Islet of Langerhans (tissue), 1 donor: ENCODE data around the gene SUSD4.
"Not testable (repeated sequence)": the region's sequence is repeated elsewhere in the genome, so short reads cannot be mapped to it uniquely, and the experiment has no call there.

Experiments
- FAIRE-seq: peaks from one replicate; lab custom pipeline; 2011; peaks lifted over from hg19 to GRCh38; lab: Jason Lieb, UNC

Gene SUSD4

GRCh38 chr1:223290397-223290796 lies 73.6 kb downstream of the SUSD4 start:
- no peak for FAIRE-seq

DNA sequence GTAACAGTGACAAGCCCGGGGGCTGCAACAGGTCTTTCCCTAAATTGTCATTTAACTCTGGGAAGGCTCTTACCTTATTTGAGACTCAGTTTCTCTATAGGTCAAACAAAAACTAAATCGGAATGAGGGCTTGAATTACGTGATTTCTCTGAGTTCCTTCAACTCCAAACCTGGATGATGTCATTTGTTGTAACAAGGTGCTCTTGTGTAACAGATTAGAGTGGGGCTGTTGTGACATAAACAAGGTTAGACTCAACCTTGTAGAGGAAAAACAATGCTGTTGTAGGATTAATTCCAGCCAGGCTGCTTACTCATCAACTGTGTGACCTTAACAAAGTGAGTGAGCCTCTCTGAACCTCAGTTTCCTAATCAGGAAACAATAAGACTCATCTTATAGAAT lies 74.4 kb downstream of the SUSD4 start:
- no peak for FAIRE-seq

GRCh38 chr1:223288826-223289225 lies 75.2 kb downstream of the SUSD4 start:
- FAIRE-seq: no peak

- FAIRE-seq: no peak
Measured at GRCh38 chr1:223285452-223285851, 78.5 kb downstream of the SUSD4 start.

DNA sequence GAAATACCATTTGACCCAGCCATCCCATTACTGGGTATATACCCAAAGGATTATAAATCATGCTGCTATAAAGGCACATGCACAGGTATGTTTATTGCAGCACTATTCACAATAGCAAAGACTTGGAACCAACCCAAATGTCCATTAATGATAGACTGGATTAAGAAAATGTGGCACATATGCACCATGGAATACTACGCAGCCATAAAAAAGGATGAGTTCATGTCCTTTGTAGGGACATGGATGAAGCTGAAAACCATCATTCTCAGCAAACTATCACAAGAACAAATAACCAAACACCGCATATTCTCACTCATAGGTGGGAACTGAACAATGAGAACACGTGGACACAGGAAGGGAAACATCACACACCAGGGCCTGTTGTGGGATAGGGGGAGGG lies 80.3 kb downstream of the SUSD4 start:
- FAIRE-seq: not testable (repeated sequence)

GRCh38 chr1:223278311-223278710 lies 85.7 kb downstream of the SUSD4 start:
- FAIRE-seq: not testable (repeated sequence)

DNA sequence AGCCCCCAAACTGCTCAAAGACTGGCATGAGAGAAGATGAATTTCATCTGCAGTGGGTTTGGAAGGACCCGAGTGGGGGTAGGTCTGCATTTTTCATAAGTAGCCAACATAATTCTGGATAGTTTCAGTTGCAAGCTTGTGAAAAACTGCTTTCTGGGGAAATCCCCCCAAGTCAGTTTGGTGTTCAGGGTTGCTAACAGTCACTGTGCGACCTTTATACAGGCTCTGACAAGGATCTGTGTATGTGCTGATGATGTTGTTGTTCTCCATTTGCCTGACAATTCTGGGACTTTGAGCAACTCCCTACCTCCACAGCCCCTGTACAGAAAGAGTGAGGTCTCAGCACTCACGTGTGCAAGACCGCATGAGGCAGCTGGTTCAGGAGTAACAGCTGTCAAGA lies 87.9 kb downstream of the SUSD4 start:
- FAIRE-seq: no peak

DNA sequence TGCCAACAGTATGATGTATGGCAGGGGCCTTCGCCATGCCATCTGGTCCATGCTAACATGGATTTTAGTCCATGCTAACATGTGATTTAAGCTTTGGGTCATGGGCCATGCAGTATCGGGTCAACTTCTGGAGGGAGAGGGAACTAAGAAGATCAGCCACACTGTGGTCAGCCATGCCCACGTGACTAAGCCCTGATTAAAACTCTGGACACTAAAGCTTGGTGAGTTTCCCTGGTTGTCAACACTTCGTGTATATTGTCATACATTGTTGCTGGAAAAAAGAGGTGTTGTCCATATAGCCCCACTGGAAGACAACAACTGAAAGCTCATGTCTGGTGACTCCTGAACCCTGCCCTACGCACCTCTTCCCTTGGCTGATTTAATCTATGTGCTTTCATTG lies 90.5 kb downstream of the SUSD4 start:
- no peak for FAIRE-seq

- FAIRE-seq: no peak
Measured at GRCh38 chr1:223271085-223271781, 92.7 kb downstream of the SUSD4 start.

GRCh38 chr1:223270155-223270554 lies 93.8 kb downstream of the SUSD4 start:
- no peak for FAIRE-seq

GRCh38 chr1:223269006-223269405 lies 95.0 kb downstream of the SUSD4 start:
- FAIRE-seq: no peak

- FAIRE-seq: no peak
Measured at GRCh38 chr1:223266632-223267172, 97.3 kb downstream of the SUSD4 start.

DNA sequence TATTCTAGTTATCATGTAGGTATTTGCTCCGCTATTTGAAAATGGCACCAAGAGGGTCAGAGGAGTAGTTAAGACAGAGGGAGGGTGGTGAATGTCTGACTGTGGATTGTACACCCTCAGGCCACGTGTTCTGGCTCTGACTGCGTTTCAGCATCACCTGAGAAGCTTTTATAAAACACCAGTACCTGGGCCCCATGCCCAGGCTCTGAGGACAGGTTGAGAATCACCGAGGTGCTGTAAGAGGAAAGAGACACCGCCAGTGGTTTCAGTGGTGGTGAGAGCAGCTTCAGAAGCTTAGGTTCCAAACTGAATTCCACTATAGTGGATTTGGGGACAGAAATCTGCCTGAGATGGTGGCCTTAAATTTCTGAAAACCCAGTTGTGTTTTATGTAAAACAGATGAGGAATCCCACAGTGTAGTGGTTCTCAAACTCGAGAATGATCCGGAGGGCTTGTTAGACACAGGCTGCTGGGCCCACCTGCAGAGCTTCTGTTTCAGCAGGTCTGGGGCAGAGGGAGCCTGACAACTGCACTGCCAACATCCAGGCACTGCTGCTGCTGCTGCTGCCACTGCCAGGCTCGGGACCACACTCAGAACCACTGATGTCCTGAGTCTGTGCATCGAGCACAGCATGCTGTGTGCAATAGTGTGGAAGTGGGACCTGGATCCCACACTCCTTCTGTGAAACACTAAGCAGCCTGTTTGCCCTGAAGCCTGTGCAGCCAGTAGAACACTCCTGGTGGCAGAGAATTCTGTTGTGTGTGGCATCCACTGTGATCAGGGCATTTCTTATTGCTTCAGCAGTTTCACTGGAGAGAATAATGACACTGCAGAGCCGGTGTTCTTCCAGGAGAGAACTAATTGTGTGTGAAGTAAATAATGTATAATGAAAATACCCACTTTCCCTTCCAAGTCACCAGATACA lies 98.7 kb downstream of the SUSD4 start:
- FAIRE-seq: peak; percentile 5

DNA sequence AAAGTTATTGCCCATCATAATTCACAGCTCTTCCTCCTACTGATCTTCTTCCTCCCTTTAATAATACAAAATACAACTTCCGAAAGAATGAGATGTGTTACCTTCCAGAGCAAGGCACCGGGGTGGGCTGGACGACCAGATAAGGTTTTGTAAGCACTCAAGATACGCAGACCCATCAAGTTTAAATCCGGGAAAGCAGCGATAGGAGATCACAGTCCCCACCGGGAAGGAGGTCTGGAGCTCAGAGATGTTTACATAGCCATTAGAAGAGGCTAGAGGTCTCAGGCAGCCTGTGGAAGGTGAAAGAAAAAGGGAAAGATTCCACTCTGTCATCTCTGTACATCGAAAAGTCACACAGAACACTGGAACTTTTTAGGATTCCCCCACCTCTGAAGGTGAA lies 99.4 kb downstream of the SUSD4 start:
- FAIRE-seq: no peak

DNA sequence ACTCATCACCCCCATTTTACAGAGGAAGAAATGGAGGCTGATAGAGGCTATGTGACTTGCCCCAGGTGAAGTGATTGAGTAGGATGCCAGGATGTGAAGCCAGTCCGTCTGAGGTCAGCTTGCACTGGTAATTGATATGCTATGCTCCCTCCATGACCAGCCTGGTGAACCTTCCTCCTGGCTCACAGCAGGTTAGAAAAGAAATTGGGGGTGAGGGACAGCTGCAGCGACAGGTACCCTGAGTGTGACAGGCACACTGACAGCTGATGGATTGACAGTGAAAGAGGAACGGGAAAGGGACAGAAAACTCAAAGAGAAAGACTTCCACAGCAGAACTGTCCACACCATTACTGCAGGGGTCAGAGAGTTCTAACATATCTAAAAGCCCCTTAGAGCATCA lies 102.1 kb downstream of the SUSD4 start:
- no peak for FAIRE-seq

DNA sequence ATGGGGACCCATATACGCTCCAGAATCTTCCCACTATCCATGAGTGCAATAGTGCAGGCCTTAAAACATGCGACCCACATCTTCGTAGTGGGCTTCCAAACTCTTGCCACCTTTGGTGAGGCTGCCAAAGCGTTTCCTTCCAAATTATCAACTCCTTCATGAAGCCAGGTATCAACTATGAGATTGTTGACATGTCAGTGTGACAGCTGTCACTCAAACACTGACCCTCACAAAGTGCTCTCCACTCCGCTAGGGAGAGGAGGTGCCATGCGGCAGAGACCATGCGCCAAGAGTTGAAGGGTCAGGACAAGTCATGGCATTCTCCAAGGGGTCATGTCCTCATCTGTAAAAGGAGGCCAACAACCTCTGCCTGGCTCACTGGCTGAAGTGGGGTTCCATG lies 103.3 kb downstream of the SUSD4 start:
- FAIRE-seq: no peak

DNA sequence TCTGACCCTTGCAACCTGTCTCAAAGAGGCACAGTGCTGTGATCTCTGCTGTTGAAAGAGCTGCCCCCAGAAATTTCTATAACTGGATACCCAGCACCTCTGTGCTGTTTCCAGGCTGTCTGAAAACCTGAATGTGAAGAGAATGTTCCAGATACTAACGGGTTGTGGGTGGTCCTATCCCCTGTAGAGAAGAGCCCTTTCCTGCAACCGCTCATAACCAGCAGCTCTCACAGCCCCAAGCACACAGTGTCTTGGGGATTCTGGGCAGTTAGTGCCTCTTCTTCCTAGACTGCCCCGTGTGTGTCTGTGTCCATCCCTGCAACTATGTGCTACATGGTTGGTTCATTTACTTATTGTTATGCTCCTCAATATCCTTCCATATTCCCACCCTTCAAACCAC lies 104.5 kb downstream of the SUSD4 start:
- FAIRE-seq: no peak

DNA sequence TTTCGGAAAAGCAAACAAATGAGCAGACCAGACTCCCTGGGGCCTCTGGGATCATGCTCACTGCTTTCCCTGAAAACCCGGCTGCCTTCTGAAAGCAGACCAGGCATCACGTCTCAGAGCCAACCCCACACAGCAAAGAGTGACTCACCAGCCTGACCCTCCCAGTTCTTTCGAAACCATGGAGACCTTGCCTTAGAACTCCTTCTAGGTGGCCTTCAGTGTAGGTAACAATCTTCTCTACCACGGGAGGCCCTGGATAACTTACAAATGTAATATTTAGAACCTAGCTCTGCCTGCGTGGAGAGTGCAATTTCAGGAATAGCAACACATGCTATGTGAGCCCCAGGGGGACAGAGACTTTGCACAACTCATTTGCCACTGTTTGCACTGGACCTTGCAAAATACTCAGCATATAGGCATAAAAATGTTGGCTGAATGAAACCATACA lies 105.2 kb downstream of the SUSD4 start:
- FAIRE-seq: no peak

- no peak for FAIRE-seq
Measured at GRCh38 chr1:223257856-223258550, 106.0 kb downstream of the SUSD4 start.

- no peak for FAIRE-seq
Measured at GRCh38 chr1:223256034-223256433, 107.9 kb downstream of the SUSD4 start.

DNA sequence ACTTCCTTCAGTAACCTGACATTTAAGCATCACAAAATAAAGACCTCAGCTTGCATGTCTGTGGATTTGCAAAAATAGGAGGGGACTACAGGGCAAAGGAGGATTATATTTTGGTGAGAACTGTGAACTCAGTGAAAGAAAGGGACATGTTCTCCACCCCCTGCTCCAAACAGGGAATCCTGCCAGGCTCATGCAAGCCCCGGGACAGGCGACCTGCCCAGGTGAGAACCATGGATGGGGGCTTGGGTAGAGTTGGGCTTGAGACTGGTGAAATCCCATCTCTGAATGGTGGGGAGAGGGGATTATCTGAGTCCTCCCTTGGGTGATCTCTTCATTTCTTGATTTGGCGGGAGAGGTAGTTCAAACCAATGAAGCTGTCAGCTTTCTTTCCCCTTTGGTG lies 110.1 kb downstream of the SUSD4 start:
- FAIRE-seq: no peak

- not testable (repeated sequence) for FAIRE-seq
Measured at GRCh38 chr1:223251387-223251786, 112.6 kb downstream of the SUSD4 start.

GRCh38 chr1:223250632-223251015 lies 113.4 kb downstream of the SUSD4 start:
- no peak for FAIRE-seq
